Transverse colon (tissue), 4 donors: Measurements from ENCODE around the gene SEC31A. TPM values are rescaled to one million over a fixed set of nuclear protein-coding genes. Genes with fewer than 3 reads are reported as not detected.

Source experiments
- DNase-seq: peaks from one replicate; pipeline ENCODE4 v3.0.0-alpha.2; 2019
- H3K27ac ChIP-seq, 4 donors: fragments of 200-600 bp; sonication (generic); 2 replicates each; pipeline ENCODE4 v1.5.1; 2016 to 2018; ENCODE audit warnings: inconsistent platforms in 4 of 4
- H3K27me3 ChIP-seq: fragments of 200-600 bp; sonication (generic); 2 replicates; pipeline ENCODE4 v1.5.1; 2017; ENCODE audit warnings: inconsistent platforms
- H3K36me3 ChIP-seq, 4 donors: fragments of 200-600 bp; sonication (generic); 2 replicates each; pipeline ENCODE4 v1.5.1; 2017 to 2019; ENCODE audit warnings: inconsistent platforms in 4 of 4
- H3K4me1 ChIP-seq, 4 donors: fragments of 200-600 bp; sonication (generic); 2 replicates each; pipeline ENCODE4 v1.5.1; 2017 to 2020; ENCODE audit warnings: inconsistent platforms in 4 of 4
- H3K4me3 ChIP-seq, 4 donors: fragments of 200-600 bp; sonication (generic); 1 replicate in 1 of 4; 2 replicates in 3 of 4; pipeline versions ENCODE4 v1.5.1 to v1.6.1; 2017 to 2019; ENCODE audit warnings: inconsistent platforms in 4 of 4
- H3K9me3 ChIP-seq, 2 donors: fragments of 200-600 bp; sonication (generic); 2 replicates each; pipeline ENCODE4 v1.5.1; 2017 to 2019; ENCODE audit warnings: inconsistent platforms in 2 of 2
- CTCF ChIP-seq, 5 experiments: fragments of 200-600 bp in 3 of 5; fragments of 450-650 bp in 2 of 5; sonication (generic) in 3 of 5; IDR thresholded peaks; 1 replicate in 2 of 5; 2 replicates in 3 of 5; pipeline ENCODE4 v1.5.1; 2016 to 2017; ENCODE audit warnings: antibody characterized with exemption in 5 of 5, inconsistent platforms in 3 of 5, mild to moderate bottlenecking in 2 of 5, moderate library complexity in 1 of 5
- EP300 ChIP-seq: sonication (generic); formaldehyde crosslinking; IDR thresholded peaks from one replicate; pipeline ENCODE4 v1.6.1; 2017; ENCODE audit warnings: antibody characterized with exemption, low read depth
- POLR2A ChIP-seq: fragments of 450-650 bp; IDR thresholded peaks from one replicate; pipeline ENCODE4 v1.6.1; 2016; ENCODE audit warnings: antibody characterized with exemption, mild to moderate bottlenecking, moderate library complexity
- POLR2AphosphoS5 ChIP-seq, 3 donors: sonication (generic); formaldehyde crosslinking; IDR thresholded peaks; one replicate each; pipeline ENCODE4 v1.6.1; 2016; ENCODE audit warnings: antibody characterized with exemption in 3 of 3
- WGBS, 2 donors: methylation state at CpG; one replicate each; pipeline ENCODE4 v1.1.5; 2018; ENCODE audit warnings: low coverage in 1 of 2; 5-methylcytosine and 5-hydroxymethylcytosine counted together
- in situ Hi-C, 4 donors: fragments of 200-750 bp; cut with MboI; loops; one replicate each; pipeline versions ENCODE4 v1.15.0 to v1.15.1; 2017; ENCODE audit warnings: low sequenced_read_pairs in 3 of 4, low pct_ligation_motif_present in 1 of 4, low pct_unique_long_range_greater_than_20kb in 1 of 4
- intact Hi-C: fragments of 100-400 bp; cut with DNase I; formaldehyde crosslinking; loops from one replicate; pipeline ENCODE4 v1.15.1; 2023; ENCODE audit warnings: low total_unique reads
- total RNA-seq, 4 donors: library from RNA; depleted of rRNA; stranded (reverse); fragments of >200 nt; gene quantifications; one replicate each; pipeline ENCODE4 v1.1.0, GENCODE V29; 2016

Gene SEC31A
- total RNA-seq, 4 donors from 2014 or later, result 144 to 214 (median 163) TPM

GRCh38 chr4:82780752-82781231 is 110.2 kb downstream of the SEC31A start:
- H3K4me1 ChIP-seq, result peaks cover 10 to 24% (median 15%) of the 10 kb centered on the region in 4 donors
- no peaks in the 10 kb centered on the region for H3K27me3 ChIP-seq
- no peaks in the 10 kb centered on the region for H3K9me3 ChIP-seq
- peak; percentile 72 for DNase-seq
- intact Hi-C loops, result no loop called here
- peak overlapping the region in 1 of 4 donors; percentile 11 for H3K27ac ChIP-seq
- 0 to 23% methylated on average over 1 to 10 of the region's 10 CpGs for WGBS, 2 donors
- no peak for TF ChIP-seq EP300
- TF ChIP-seq POLR2AphosphoS5 (IDR thresholded peaks at IDR 0.05), result no peak
- no peak for TF ChIP-seq POLR2A
- TF ChIP-seq CTCF (IDR thresholded peaks at IDR 0.05), result no peak
- H3K4me3 ChIP-seq, result no peak overlapping the region
- no peaks in the 10 kb centered on the region for H3K36me3 ChIP-seq
- in situ Hi-C loops, result no loop called here

DNA sequence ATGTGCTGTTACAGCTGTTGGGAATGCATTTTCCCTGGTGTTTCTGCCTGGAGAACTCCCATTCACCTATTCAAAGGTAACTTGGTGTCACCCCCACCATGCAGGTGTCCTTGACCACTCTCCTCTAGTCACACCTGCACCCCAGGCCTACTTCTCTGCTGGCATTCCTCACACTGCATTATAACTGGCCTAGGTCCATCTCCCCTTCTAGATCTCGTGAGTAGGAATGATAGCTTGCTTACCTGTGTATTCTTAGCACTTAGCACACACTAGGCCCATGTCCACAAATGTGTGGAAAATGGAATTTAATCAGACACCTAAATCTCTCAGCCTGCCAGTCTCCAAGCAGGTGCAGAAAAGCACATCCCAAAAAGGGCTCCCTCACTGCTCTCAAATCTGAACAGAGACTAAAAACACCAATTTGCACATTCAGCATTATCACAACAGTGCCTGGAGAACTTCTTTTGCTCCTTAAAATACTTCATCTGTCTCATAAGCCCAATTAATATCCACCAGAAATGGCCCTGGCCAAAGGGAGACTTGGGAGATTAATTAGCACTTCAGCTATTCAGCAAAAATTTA is 110.7 kb downstream of the SEC31A start:
- Histone ChIP-seq H3K27ac (no peak overlapping the region), H3K36me3 (no peaks in the 10 kb centered on the region), H3K4me1 (peaks cover 8 to 20% (median 12%) of the 10 kb centered on the region in 4 donors), H3K27me3 (no peaks in the 10 kb centered on the region), H3K4me3 (no peak overlapping the region), H3K9me3 (no peaks in the 10 kb centered on the region)
- DNase-seq, result no peak
- TF ChIP-seq POLR2A (no peak), CTCF (IDR thresholded peaks at IDR 0.05) (no peak), POLR2AphosphoS5 (IDR thresholded peaks at IDR 0.05) (no peak), EP300 (no peak)
- 55% methylated on average over 1 of the region's 1 CpG; no CpG with 5 or more reads in 1 of the 2 donors for WGBS, 2 donors
- in situ Hi-C loops, result no loop called here
- intact Hi-C loops, result no loop called here

DNA sequence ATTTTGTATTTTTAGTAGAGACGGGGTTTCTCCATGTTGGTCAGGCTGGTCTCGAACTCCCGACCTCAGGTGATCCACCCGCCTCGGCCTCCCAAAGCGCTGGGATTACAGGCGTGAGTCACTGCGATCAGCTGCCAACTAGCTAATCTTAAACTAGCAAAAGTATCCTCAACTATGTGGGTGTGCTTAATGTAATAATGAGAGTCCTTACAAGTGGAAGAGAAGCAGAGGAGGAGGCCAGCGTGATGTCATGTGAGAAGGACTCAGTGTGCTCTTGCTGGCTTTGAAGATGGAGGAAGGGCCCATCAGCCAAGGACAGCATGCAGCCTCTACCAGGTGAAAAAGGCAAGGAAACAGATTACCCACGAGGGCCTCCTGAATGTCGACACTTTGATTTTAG is 111.9 kb downstream of the SEC31A start:
- no peak for TF ChIP-seq EP300
- TF ChIP-seq POLR2A, result no peak
- TF ChIP-seq CTCF (IDR thresholded peaks at IDR 0.05), result no peak
- no peak for TF ChIP-seq POLR2AphosphoS5 (IDR thresholded peaks at IDR 0.05)
- peaks cover 7 to 12% (median 8%) of the 10 kb centered on the region in 4 donors for H3K4me1 ChIP-seq
- H3K27ac ChIP-seq, result no peak overlapping the region
- DNase-seq, result no peak
- 90% methylated on average over 11 of the region's 11 CpGs; no CpG with 5 or more reads in 1 of the 2 donors for WGBS, 2 donors
- H3K4me3 ChIP-seq, result no peak overlapping the region
- H3K36me3 ChIP-seq, result no peaks in the 10 kb centered on the region
- H3K9me3 ChIP-seq, result no peaks in the 10 kb centered on the region
- no peaks in the 10 kb centered on the region for H3K27me3 ChIP-seq
- in situ Hi-C loops, result no loop called here
- intact Hi-C loops, result no loop called here

DNA sequence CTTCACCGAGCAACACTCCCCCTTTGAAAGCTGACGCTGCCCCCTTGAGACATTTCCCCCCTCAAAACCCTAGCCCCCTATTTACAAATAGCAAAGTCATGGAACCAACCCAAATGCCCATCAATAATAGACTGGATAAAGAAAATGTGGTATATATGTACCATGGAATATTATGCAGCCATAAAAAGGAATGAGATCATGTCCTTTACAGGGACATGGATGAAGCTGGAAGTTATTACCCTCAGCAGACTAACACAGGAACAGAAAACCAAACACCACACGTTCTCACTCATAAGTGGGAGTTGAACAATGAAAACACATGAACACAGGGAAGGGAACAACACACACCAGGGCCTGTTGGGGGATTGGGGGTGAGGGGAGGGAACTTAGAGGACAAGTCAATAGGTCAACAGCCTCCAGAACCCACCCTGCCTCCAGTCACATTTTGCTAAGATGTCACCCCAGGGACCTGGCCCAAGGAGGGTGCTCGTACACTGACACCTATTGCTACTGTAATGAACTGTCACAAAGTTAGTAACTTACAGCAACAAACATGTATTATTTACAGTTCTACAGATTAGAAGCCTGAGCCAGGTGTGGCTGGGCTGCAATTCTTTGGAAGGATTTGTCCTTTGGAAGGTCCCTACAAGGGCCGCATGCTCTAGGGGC is 113.0 kb downstream of the SEC31A start:
- H3K36me3 ChIP-seq, result no peaks in the 10 kb centered on the region
- in situ Hi-C loops, result no loop called here
- peaks cover 7 to 12% (median 8%) of the 10 kb centered on the region in 4 donors for H3K4me1 ChIP-seq
- intact Hi-C loops, result no loop called here
- H3K27ac ChIP-seq, result no peak overlapping the region
- H3K4me3 ChIP-seq, result no peak overlapping the region
- H3K9me3 ChIP-seq, result no peaks in the 10 kb centered on the region
- TF ChIP-seq POLR2A, result no peak
- no peak for TF ChIP-seq POLR2AphosphoS5 (IDR thresholded peaks at IDR 0.05)
- DNase-seq, result no peak
- WGBS, 2 donors, result 83 to 89% methylated on average over 1 to 5 of the region's 5 CpGs
- no peaks in the 10 kb centered on the region for H3K27me3 ChIP-seq
